ENCODE data around the gene SIGMAR1.

The SIGMAR1 gene

DNA sequence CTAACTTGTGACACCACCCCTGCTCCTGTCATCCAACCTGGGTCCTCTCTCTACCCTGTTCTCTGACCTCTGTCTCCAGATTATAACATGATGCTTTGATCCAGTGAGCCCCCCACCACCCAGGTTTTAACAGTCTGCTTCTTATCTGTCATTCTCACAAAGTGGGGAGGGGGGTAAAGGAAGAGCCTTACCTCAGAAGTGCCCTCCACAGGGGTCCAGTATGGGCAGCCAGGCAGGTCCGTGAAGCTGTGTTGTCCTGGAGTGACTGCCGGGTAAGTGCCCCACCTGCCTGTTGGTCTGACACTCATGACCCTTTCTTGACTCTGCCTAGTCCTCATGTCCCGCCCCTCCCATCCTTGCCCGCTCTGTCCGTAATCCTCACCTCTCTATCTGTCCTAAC is 17.8 kb upstream of the SIGMAR1 start:
- DNase-seq (ENCODE audit: low read depth) = no peak
- H3K4me3 ChIP-seq (ENCODE audit: low read depth, low read length) = no peak overlapping the region
- TF ChIP-seq, protein P1, sequence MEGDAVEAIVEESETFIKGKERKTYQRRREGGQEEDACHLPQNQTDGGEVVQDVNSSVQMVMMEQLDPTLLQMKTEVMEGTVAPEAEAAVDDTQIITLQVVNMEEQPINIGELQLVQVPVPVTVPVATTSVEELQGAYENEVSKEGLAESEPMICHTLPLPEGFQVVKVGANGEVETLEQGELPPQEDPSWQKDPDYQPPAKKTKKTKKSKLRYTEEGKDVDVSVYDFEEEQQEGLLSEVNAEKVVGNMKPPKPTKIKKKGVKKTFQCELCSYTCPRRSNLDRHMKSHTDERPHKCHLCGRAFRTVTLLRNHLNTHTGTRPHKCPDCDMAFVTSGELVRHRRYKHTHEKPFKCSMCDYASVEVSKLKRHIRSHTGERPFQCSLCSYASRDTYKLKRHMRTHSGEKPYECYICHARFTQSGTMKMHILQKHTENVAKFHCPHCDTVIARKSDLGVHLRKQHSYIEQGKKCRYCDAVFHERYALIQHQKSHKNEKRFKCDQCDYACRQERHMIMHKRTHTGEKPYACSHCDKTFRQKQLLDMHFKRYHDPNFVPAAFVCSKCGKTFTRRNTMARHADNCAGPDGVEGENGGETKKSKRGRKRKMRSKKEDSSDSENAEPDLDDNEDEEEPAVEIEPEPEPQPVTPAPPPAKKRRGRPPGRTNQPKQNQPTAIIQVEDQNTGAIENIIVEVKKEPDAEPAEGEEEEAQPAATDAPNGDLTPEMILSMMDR (conservative IDR thresholded peaks at IDR 0.05; ENCODE audit: low read depth, low read length) = no peak

DNA sequence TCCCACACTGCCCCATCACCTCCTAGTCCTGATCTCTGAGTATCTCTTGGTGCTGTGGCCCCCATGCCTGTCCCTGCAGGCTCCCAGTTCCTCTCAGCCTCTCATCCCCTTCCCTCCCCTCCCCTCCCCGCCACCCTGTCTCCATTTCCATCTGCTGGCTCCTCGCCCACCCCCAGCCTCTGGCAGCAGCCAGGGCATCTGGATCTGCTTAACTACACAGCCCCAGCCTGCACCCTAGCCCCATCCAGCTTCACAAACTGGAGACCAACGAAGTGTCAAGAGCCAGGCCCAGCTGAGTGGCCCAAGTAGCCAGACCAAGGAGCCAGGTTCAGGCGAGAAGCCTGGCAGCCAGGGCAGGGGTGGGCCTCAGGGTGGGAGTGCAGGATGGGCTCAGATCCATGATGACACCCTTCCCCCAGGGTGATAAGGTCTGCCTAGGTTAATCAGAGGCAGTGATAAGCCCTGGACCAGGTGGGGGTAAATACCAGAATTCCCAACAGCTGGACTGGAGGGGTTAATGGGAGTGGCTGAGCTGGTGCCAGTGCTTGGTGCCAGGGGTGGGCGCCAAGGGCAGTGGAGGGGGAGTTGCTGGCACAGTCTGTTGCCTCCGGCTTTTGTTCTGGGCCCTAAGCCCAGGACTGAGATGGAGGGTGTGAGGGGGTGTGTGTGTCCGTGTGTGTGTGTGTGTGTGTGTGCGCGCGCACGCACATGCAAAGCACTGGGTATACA is 16.9 kb upstream of the SIGMAR1 start:
- DNase-seq (ENCODE audit: low read depth) = no peak
- TF ChIP-seq, protein P1 (conservative IDR thresholded peaks at IDR 0.05; ENCODE audit: low read depth, low read length) = no peak
- no peak overlapping the region for H3K4me3 ChIP-seq (ENCODE audit: low read depth, low read length)

DNA sequence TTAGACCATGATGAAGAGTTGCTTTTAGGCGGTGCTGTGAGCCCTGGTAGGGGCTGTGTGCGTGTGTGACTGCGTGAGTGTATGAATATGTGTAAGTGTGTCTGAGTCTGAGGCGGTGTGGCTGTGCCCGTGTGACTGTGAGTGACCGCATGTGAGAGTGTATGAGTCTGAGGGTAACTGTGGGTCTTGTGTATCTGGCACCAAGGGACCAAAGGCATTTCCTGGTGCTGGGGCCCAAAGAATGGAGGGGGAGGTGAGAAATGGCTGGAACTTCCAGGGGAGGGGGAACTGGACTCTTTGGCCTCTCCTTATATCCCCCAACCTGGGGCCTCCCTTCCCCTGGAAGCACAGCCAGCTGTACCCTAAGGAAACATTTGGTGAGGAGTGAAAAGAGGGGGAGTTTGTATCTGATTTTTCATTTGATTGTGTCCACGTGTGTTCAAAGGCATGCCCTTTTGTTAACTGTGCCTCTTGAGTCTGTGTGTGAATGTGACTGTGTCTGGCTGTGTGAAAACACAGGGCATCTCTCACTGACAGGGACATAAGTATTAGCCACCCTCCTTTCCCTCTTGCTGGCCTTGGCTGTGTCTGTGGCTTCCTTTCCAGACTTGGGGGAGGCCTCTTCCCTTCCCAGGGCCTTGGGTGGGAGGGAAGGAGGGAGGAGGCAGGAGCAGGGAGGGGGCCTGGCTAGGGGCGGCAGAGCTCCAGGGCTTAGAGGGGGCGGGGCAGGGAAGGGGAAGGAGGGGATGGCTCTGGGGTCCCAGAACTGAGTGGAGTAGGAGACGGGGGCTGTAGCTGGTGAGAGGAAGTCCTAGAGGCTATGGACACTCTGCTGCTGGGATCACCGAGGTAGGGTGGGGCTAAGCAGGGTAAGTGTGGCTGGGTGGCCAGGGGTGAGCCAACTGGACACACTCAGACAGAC is 15.8 kb upstream of the SIGMAR1 start:
- H3K4me3 ChIP-seq (ENCODE audit: low read depth, low read length) = no peak overlapping the region
- peak; percentile 35 for DNase-seq (ENCODE audit: low read depth)
- TF ChIP-seq, protein P1 (conservative IDR thresholded peaks at IDR 0.05; ENCODE audit: low read depth, low read length) = no peak

DNA sequence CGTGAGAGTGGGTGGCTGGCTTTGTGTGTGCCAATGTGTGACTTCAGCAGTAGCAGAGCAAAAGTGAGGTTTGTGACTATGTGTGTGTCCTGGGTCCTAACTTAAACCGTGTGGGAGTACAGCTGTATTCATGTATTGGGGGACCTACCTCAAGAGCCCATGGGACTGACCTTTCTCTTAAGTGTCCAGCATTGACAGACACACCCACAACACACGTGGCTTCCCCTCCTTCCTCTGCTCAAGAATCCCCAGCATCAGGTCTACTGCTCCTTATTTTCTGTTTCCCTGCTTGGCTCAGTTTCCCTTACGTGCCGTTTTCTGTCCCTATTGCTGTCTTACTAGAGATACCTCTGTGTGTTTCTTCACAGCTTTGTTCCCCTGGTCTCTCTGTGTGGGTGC is 15.0 kb upstream of the SIGMAR1 start:
- TF ChIP-seq, protein P1 (conservative IDR thresholded peaks at IDR 0.05; ENCODE audit: low read depth, low read length) = no peak
- peak; percentile 24 for DNase-seq (ENCODE audit: low read depth)
- no peak overlapping the region for H3K4me3 ChIP-seq (ENCODE audit: low read depth, low read length)

DNA sequence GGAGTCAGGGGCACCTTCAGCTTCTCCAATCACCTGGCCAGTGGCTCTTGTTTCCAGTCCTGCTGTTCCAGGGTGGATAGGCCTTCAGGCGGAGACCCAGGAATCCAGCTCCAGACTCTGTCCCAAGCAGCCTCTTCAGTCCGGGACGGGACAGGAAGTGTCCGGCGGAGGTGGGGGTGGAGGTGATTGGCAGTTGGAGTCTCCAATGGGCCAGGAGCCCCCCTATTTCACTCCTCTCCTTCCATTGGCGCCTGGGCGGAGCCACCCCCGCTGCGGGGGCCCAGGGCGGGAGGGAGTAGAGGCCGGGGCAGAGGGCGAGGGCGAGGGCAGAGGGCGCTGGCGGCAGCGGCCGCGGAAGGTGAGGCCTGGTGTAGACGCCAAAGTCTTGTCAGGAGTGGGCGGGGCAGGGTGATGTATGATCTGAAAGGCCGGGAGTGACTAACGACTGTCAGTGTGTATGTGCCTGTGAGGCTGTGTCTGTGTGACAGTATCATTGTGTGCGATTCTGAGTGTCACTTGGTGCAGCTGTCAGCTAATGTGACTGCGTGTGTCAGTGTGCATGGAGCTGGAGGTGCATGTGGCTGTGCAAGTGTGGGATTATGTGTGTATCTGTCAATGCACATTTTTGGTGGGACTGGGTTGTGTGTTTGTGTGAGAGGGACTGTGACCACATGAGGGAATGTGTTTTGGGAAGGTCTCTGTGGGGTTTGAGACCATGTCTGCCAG is 14.5 kb upstream of the SIGMAR1 start, which contains the start of gene IL11RA:
IL11RA (plus strand) TSS at position 310 of the 726 bp plus-strand sequence. CDS start 3,033 bp downstream, outside the sequence.
- TF ChIP-seq, protein P1 (conservative IDR thresholded peaks at IDR 0.05; ENCODE audit: low read depth, low read length) = no peak
- peak; percentile 83 for DNase-seq (ENCODE audit: low read depth)
- peak within 1 kb of the TSS; percentile 38 for H3K4me3 ChIP-seq (ENCODE audit: low read depth, low read length)

DNA sequence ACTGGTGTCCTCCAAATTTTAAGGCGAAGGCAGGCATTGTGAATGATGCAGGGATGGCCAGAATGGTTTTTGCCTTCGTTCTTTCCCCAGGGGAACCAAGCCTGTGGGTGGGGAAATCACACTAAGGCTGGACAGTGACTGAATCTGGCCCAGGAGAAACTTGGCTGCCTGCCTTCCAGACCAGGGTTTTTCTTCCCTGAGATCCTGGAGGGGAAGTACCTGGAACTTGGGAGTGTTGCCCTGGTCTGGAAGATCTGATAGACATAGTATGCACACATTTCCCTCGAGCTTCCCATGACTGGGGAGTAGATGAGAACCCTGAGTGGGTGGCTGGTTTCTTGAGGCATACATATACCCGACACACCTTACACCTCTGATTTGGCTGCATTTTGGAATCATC is 13.7 kb upstream of the SIGMAR1 start:
- TF ChIP-seq, protein P1 (conservative IDR thresholded peaks at IDR 0.05; ENCODE audit: low read depth, low read length) = no peak
- DNase-seq (ENCODE audit: low read depth) = peak; percentile 52
- no peak overlapping the region for H3K4me3 ChIP-seq (ENCODE audit: low read depth, low read length)
